Embryonic facial prominence (tissue), 1 donor: ENCODE measurements around the gene JMJD8.
"Not testable (repeated sequence)": the region's sequence is repeated elsewhere in the genome, so short reads cannot be mapped to it uniquely, and the experiment has no call there.

Experiments
- DNase-seq: peaks from one replicate; pipeline ENCODE4 v3.0.0-alpha.2; 2016; ENCODE audit errors: extremely low spot score

The JMJD8 gene

GRCh38 chr16:708959-709358 is 24.8 kb upstream of the JMJD8 start:
- DNase-seq = no peak

- no peak for DNase-seq
Measured at GRCh38 chr16:708019-708418, 23.9 kb upstream of the JMJD8 start.

- DNase-seq = no peak
Measured at GRCh38 chr16:707062-707538, 23.0 kb upstream of the JMJD8 start.

- no peak for DNase-seq
Measured at GRCh38 chr16:706189-707061, 22.3 kb upstream of the JMJD8 start.

GRCh38 chr16:705431-706188 is 21.5 kb upstream of the JMJD8 start, which contains the start of gene FBXL16:
Gene FBXL16 (minus strand): TSS chr16:705801. CDS start chr16:697405, 8,396 bp downstream.
- no peak for DNase-seq

- DNase-seq = no peak
Measured at GRCh38 chr16:704552-705380, 20.6 kb upstream of the JMJD8 start.

GRCh38 chr16:704047-704446 is 19.9 kb upstream of the JMJD8 start:
- DNase-seq = no peak

- DNase-seq = no peak
Measured at GRCh38 chr16:703406-703805, 19.3 kb upstream of the JMJD8 start.

GRCh38 chr16:702341-702740 is 18.2 kb upstream of the JMJD8 start:
- no peak for DNase-seq

- DNase-seq = no peak
Measured at GRCh38 chr16:700684-701584, 16.8 kb upstream of the JMJD8 start.

- no peak for DNase-seq
Measured at GRCh38 chr16:698911-699671, 15.0 kb upstream of the JMJD8 start.

GRCh38 chr16:695355-696089 is 11.4 kb upstream of the JMJD8 start:
- no peak for DNase-seq

- no peak for DNase-seq
Measured at GRCh38 chr16:694863-695354, 10.8 kb upstream of the JMJD8 start.

GRCh38 chr16:694187-694862 is 10.2 kb upstream of the JMJD8 start:
- DNase-seq = no peak

GRCh38 chr16:693766-694165 is 9.6 kb upstream of the JMJD8 start:
- DNase-seq = no peak

- DNase-seq = no peak
Measured at GRCh38 chr16:693364-693763, 9.2 kb upstream of the JMJD8 start.

GRCh38 chr16:692356-693108 is 8.4 kb upstream of the JMJD8 start:
- DNase-seq = no peak

- not testable (repeated sequence) for DNase-seq
Measured at GRCh38 chr16:691242-691641, 7.1 kb upstream of the JMJD8 start.
